SK-N-SH (cell line): ENCODE data around the gene FBXW9. TPM values are rescaled to one million over a fixed set of nuclear protein-coding genes. Genes with fewer than 3 reads are reported as not detected.

ENCODE experiments used
- CTCF ChIA-PET: fragments of 300-600, 350-600 bp; formaldehyde crosslinking; extraction: SDS; loops from one replicate; lab custom pipeline; 2021; lab: Yijun Ruan, JAX
- POLR2A ChIA-PET: fragments of 350-600 bp; sonication (Branson Sonifier 250); formaldehyde crosslinking; extraction: SDS; loops from one replicate; lab custom pipeline; 2020; ENCODE audit warnings: antibody characterized with exemption, inconsistent platforms; lab: Yijun Ruan, JAX
- DNase-seq: peaks from one replicate; pipeline ENCODE4 v3.0.0; 2012
- H2AFZ ChIP-seq: fragments of 200-600 bp; sonication (generic); 2 replicates; pipeline ENCODE4 v1.8.1; 2016; ENCODE audit warnings: antibody characterized with exemption, mild to moderate bottlenecking, low read depth
- H3F3A ChIP-seq: fragments of 200-600 bp; sonication (generic); replicated peaks from 2 replicates; pipeline ENCODE3; 2016; ENCODE audit warnings: antibody characterized with exemption, mild to moderate bottlenecking; ENCODE audit not compliant: insufficient read depth
- H3K27ac ChIP-seq, 2 experiments: fragments of 200-500 bp in 1 of 2; fragments of 200-600 bp in 1 of 2; sonication (Bioruptor generic) in 1 of 2; sonication (generic), shearing (Covaris generic) in 1 of 2; 2 replicates each; pipeline versions ENCODE4 v1.5.1 to v1.6.1; 2014 to 2016; ENCODE audit warnings: low read depth in 2 of 2, inconsistent platforms in 1 of 2, low read length in 1 of 2, mild to moderate bottlenecking in 1 of 2, mixed read lengths in 1 of 2
- H3K27me3 ChIP-seq: fragments of 200-600 bp; sonication (generic), shearing (Covaris generic); 2 replicates; pipeline ENCODE4 v1.6.1; 2016; ENCODE audit warnings: mixed run types; ENCODE audit not compliant: insufficient read depth
- H3K36me3 ChIP-seq, 2 experiments: fragments of 200-500 bp in 1 of 2; fragments of 200-600 bp in 1 of 2; sonication (Bioruptor generic) in 1 of 2; sonication (generic) in 1 of 2; replicated peaks in 1 of 2; 2 replicates each; pipeline versions ENCODE3 to v1.5.1; 2014 to 2016; ENCODE audit warnings: low read length in 1 of 2, mild to moderate bottlenecking in 1 of 2; ENCODE audit not compliant: insufficient read depth in 2 of 2, control insufficient read depth in 1 of 2
- H3K4me1 ChIP-seq, 2 experiments: fragments of 200-500 bp in 1 of 2; fragments of 200-600 bp in 1 of 2; sonication (Bioruptor generic) in 1 of 2; sonication (generic), shearing (Covaris generic) in 1 of 2; 2 replicates each; pipeline versions ENCODE4 v1.5.1 to v1.6.1; 2014 to 2016; ENCODE audit warnings: low read depth in 1 of 2, low read length in 1 of 2, mixed run types in 1 of 2; ENCODE audit not compliant: insufficient read depth in 2 of 2, control insufficient read depth in 1 of 2
- H3K4me2 ChIP-seq: fragments of 200-600 bp; sonication (generic), shearing (Covaris generic); 2 replicates; pipeline ENCODE4 v1.6.1; 2017; ENCODE audit warnings: mixed run types
- H3K4me3 ChIP-seq, 2 experiments: fragments of 200-500 bp in 1 of 2; fragments of 200-600 bp in 1 of 2; sonication (Bioruptor generic) in 1 of 2; sonication (generic), shearing (Covaris generic) in 1 of 2; 2 replicates each; pipeline versions ENCODE4 v1.5.1 to v1.8.1; 2014 to 2016; ENCODE audit warnings: low read depth in 2 of 2, inconsistent platforms in 1 of 2, low read length in 1 of 2, mild to moderate bottlenecking in 1 of 2, mixed read lengths in 1 of 2, moderate library complexity in 1 of 2
- H3K79me2 ChIP-seq: fragments of 200-600 bp; sonication (generic); 2 replicates; pipeline ENCODE4 v1.8.1; 2017; ENCODE audit warnings: mild to moderate bottlenecking; ENCODE audit not compliant: insufficient read depth
- H3K9ac ChIP-seq: fragments of 200-600 bp; sonication (generic); 2 replicates; pipeline ENCODE4 v1.6.1; 2017; ENCODE audit warnings: mixed run types
- H3K9me2 ChIP-seq: fragments of 200-600 bp; sonication (generic); 2 replicates; pipeline ENCODE4 v1.6.1; 2017; ENCODE audit warnings: mixed run types
- H3K9me3 ChIP-seq: fragments of 200-600 bp; sonication (generic); 2 replicates; pipeline ENCODE4 v1.6.1; 2017; ENCODE audit warnings: mixed run types, mild to moderate bottlenecking, moderate library complexity
- H4K20me1 ChIP-seq: fragments of 200-600 bp; sonication (generic); 2 replicates; pipeline ENCODE4 v1.6.1; 2017; ENCODE audit warnings: mild to moderate bottlenecking, mixed run types; ENCODE audit not compliant: insufficient read depth
- CHD2 ChIP-seq: fragments of 150-350 bp; IDR thresholded peaks from 2 replicates; pipeline ENCODE4 v1.6.1; 2018; ENCODE audit warnings: low read length; ENCODE audit not compliant: partially characterized antibody
- EP300 ChIP-seq, 2 experiments: IDR thresholded peaks; 2 replicates each; pipeline versions ENCODE4 v1.4.0 to v1.6.1; 2012; ENCODE audit warnings: borderline replicate concordance in 1 of 2, low read depth in 1 of 2, low read length in 1 of 2
- FOSL2 ChIP-seq: IDR thresholded peaks from 2 replicates; pipeline ENCODE4 v1.4.0; 2012; ENCODE audit warnings: low read depth, mild to moderate bottlenecking, moderate library complexity, borderline replicate concordance
- FOXM1 ChIP-seq: IDR thresholded peaks from 2 replicates; pipeline ENCODE4 v1.4.0; 2012; ENCODE audit warnings: low read depth, mild to moderate bottlenecking
- GATA2 ChIP-seq: sonication (generic); formaldehyde crosslinking; IDR thresholded peaks from 2 replicates; pipeline ENCODE4 v1.5.0; 2020; ENCODE audit warnings: mild to moderate bottlenecking, missing genetic modification reagents
- IRF3 ChIP-seq: fragments of 150-350 bp; IDR thresholded peaks from 2 replicates; pipeline ENCODE4 v1.6.1; 2016; ENCODE audit warnings: mild to moderate bottlenecking, low read depth, low read length
- JUND ChIP-seq: IDR thresholded peaks from 2 replicates; pipeline ENCODE4 v1.4.0; 2012
- MXI1 ChIP-seq: IDR thresholded peaks from 2 replicates; pipeline ENCODE4 v1.6.1; 2012; ENCODE audit warnings: mild to moderate bottlenecking, low read depth, low read length, improper control_type of control experiment
- PBX3 ChIP-seq: IDR thresholded peaks from 2 replicates; pipeline ENCODE4; 2012
- RFX5 ChIP-seq: IDR thresholded peaks from 2 replicates; pipeline ENCODE4 v1.6.1; 2012; ENCODE audit warnings: mild to moderate bottlenecking, improper control_type of control experiment, low read length
- RXRA ChIP-seq: IDR thresholded peaks from 2 replicates; pipeline ENCODE4 v1.4.0; 2012; ENCODE audit warnings: low read depth, mild to moderate bottlenecking, borderline replicate concordance
- USF1 ChIP-seq: IDR thresholded peaks from 2 replicates; pipeline ENCODE4 v1.4.0; 2012; ENCODE audit warnings: low read depth, borderline replicate concordance
- YY1 ChIP-seq: IDR thresholded peaks from 2 replicates; pipeline ENCODE4 v1.4.0; 2012; ENCODE audit warnings: low read depth, mild to moderate bottlenecking
- ZBTB33 ChIP-seq: IDR thresholded peaks from 2 replicates; pipeline ENCODE4 v1.4.0; 2012; ENCODE audit warnings: low read depth, borderline replicate concordance
- WGBS: methylation state at CpG from one replicate; pipeline ENCODE4 v1.1.6; 2017; ENCODE audit warnings: low lambda C conversion rate; 5-methylcytosine and 5-hydroxymethylcytosine counted together
- polyA plus RNA-seq, 3 experiments: library from polyadenylated mRNA; depleted of rRNA; stranded (reverse); fragments of >200 nt; gene quantifications; 2 replicates each; pipeline ENCODE4 v1.2.3, GENCODE V29; 2012

Gene FBXW9
- polyA plus RNA-seq, 1 of the 3 experiments (the other 2 are of a cell fraction) = 26.6 TPM

GRCh38 chr19:12703046-12703445, 6.6 kb upstream of the FBXW9 start:
- Histone ChIP-seq H3K27ac (no peak overlapping the region), H3K4me3 (no peak overlapping the region), H4K20me1 (no peaks in the 10 kb centered on the region), H3K4me2 (no peak overlapping the region), H3K27me3 (no peaks in the 10 kb centered on the region), H3K9me3 (no peaks in the 10 kb centered on the region), H3K9me2 (no peaks in the 10 kb centered on the region), H3F3A (peaks cover 31% of the 10 kb centered on the region), H3K9ac (no peak overlapping the region), H3K79me2 (no peaks in the 10 kb centered on the region), H3K4me1 (no peaks in the 10 kb centered on the region), H3K36me3 (peaks cover 30 to 66% of the 10 kb centered on the region in 2 experiments), H2AFZ (no peak overlapping the region)
- ChIA-PET CTCF (interaction anchor here (0.8 to 1.1 kb wide), 4 partner anchors 10 to 57 kb away, joined by 3 read pairs; no protein-coding TSS in a partner anchor), POLR2A (no interaction called here)
- 82% methylated on average over 9 of the region's 9 CpGs for WGBS
- peak; percentile 90 for DNase-seq
- TF ChIP-seq GATA2 (CRISPR knock-in tag) (no peak), PBX3 (peak; percentile 63)

- peaks cover 38% of the 10 kb centered on the region for H3F3A ChIP-seq
- TF ChIP-seq CHD2 (no peak), FOXM1 (no peak), PBX3 (no peak), MXI1 (no peak), JUND (no peak), FOSL2 (no peak), EP300 (IDR thresholded peaks at IDR 0.05; ENCODE audit: borderline replicate concordance in 1 of 2, low read depth in 1 of 2, low read length in 1 of 2) (no peak), ZBTB33 (no peak), YY1 (no peak), RFX5 (no peak), IRF3 (no peak), USF1 (no peak), RXRA (no peak)
- H4K20me1 ChIP-seq = no peaks in the 10 kb centered on the region
- H3K9me3 ChIP-seq = no peaks in the 10 kb centered on the region
- H3K27ac ChIP-seq = no peak overlapping the region
- H3K9ac ChIP-seq = no peak overlapping the region
- no peak overlapping the region for H3K4me3 ChIP-seq
- WGBS = 100% methylated on average over 4 of the region's 33 CpGs
- DNase-seq = no peak
- peaks cover 0 to 3% of the 10 kb centered on the region in 2 experiments; a peak in 2 of 4 replicates for H3K4me1 ChIP-seq
- ChIA-PET POLR2A (no interaction called here), CTCF (no interaction called here)
- H3K36me3 ChIP-seq = peaks cover 26 to 66% of the 10 kb centered on the region in 2 experiments
- H3K27me3 ChIP-seq = no peaks in the 10 kb centered on the region
- H3K9me2 ChIP-seq = no peaks in the 10 kb centered on the region
- H2AFZ ChIP-seq = no peak overlapping the region
- no peak overlapping the region for H3K4me2 ChIP-seq
- H3K79me2 ChIP-seq = no peaks in the 10 kb centered on the region
These were observed 5.3 kb upstream of the FBXW9 start for GRCh38 chr19:12701596-12702282.
